Testis (tissue), 2 donors: Measurements from ENCODE around the gene CYP1A2.

Experiments
- CTCF ChIP-seq, 3 experiments: fragments of 450-650 bp in 2 of 3; fragments of 200-600 bp in 1 of 3; sonication (generic) in 1 of 3; IDR thresholded peaks; one replicate each; pipeline ENCODE4 v1.5.1; 2016 to 2019; ENCODE audit warnings: antibody characterized with exemption in 3 of 3, mild to moderate bottlenecking in 2 of 3, moderate library complexity in 1 of 3
- POLR2A ChIP-seq: fragments of 450-650 bp; IDR thresholded peaks from one replicate; pipeline ENCODE4 v1.6.1; 2017; ENCODE audit warnings: antibody characterized with exemption, mild to moderate bottlenecking, moderate library complexity

DNA sequence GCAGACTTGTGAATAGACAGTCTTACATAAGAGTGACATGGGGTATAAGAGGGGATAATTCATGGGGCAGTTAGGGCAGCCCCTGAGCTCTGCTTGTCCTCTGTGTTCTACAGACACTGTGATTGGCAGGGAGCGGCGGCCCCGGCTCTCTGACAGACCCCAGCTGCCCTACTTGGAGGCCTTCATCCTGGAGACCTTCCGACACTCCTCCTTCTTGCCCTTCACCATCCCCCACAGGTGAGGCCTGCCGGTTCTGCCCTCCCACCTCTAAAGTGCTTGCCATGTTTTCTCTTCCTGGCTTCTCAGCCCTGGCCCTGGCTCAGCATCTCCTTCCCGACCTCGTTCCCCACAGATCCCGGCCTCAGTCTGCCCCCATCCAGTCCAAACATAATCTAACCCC is 3.4 kb downstream of the CYP1A2 start:
- TF ChIP-seq CTCF (IDR thresholded peaks at IDR 0.05): no peak
- TF ChIP-seq POLR2A: no peak
